GM23248 (cell line): ENCODE results near the gene TMEM117. TPM values are rescaled to one million over a fixed set of nuclear protein-coding genes. Genes with fewer than 3 reads are reported as not detected.

Source experiments
- DNase-seq: peaks from one replicate; pipeline ENCODE4 v3.0.0-alpha.2; 2015
- H2AFZ ChIP-seq: fragments of 200-600 bp; sonication (generic); 2 replicates; pipeline ENCODE4 v1.6.1; 2016; ENCODE audit warnings: antibody characterized with exemption
- H3F3A ChIP-seq: fragments of 200-600 bp; sonication (generic); 2 replicates; pipeline ENCODE4 v1.6.1; 2016; ENCODE audit warnings: mild to moderate bottlenecking, antibody characterized with exemption, mixed run types; ENCODE audit not compliant: insufficient read depth
- H3K27ac ChIP-seq: fragments of 200-600 bp; sonication (generic); 2 replicates; pipeline ENCODE4 v1.5.1; 2016; ENCODE audit warnings: mild to moderate bottlenecking
- H3K27me3 ChIP-seq: fragments of 200-600 bp; sonication (generic); replicated peaks from 2 replicates; pipeline ENCODE4 v1.6.1; 2016; ENCODE audit warnings: mild to moderate bottlenecking; ENCODE audit not compliant: insufficient read depth
- H3K36me3 ChIP-seq: fragments of 200-600 bp; sonication (generic); 2 replicates; pipeline ENCODE4 v1.6.1; 2016; ENCODE audit warnings: low read depth, mild to moderate bottlenecking
- H3K4me1 ChIP-seq: fragments of 200-600 bp; sonication (generic); 2 replicates; pipeline ENCODE4 v1.6.1; 2016; ENCODE audit warnings: mild to moderate bottlenecking; ENCODE audit not compliant: insufficient read depth
- H3K4me2 ChIP-seq: fragments of 200-600 bp; sonication (generic); one replicate; pipeline ENCODE4 v1.6.1; 2016; ENCODE audit warnings: mild to moderate bottlenecking; ENCODE audit not compliant: unreplicated experiment
- H3K4me3 ChIP-seq: fragments of 200-600 bp; sonication (generic); 2 replicates; pipeline ENCODE4 v1.5.1; 2016; ENCODE audit warnings: mild to moderate bottlenecking
- H3K79me2 ChIP-seq: fragments of 200-600 bp; sonication (generic); 2 replicates; pipeline ENCODE4 v1.6.1; 2016; ENCODE audit warnings: mild to moderate bottlenecking; ENCODE audit not compliant: insufficient read depth
- H3K9ac ChIP-seq: fragments of 200-600 bp; sonication (generic); 2 replicates; pipeline ENCODE4 v1.6.1; 2016; ENCODE audit warnings: mild to moderate bottlenecking
- H3K9me2 ChIP-seq: fragments of 200-600 bp; sonication (generic); 2 replicates; pipeline ENCODE4 v1.6.1; 2016; ENCODE audit warnings: mixed run types, mild to moderate bottlenecking, moderate library complexity; ENCODE audit not compliant: insufficient read depth
- H3K9me3 ChIP-seq: fragments of 200-600 bp; sonication (generic); one replicate; pipeline ENCODE4 v1.6.1; 2017; ENCODE audit warnings: low read depth
- H4K20me1 ChIP-seq: fragments of 200-600 bp; sonication (generic); 2 replicates; pipeline ENCODE4 v1.6.0; 2016; ENCODE audit not compliant: insufficient read depth
- EZH2 ChIP-seq: fragments of 200-600 bp; sonication (generic); IDR thresholded peaks from 2 replicates; pipeline ENCODE4 v1.6.1; 2018; ENCODE audit warnings: antibody characterized with exemption, mild to moderate bottlenecking; ENCODE audit not compliant: insufficient read depth, poor library complexity, severe bottlenecking
- EZH2phosphoT487 ChIP-seq: fragments of 200-600 bp; sonication (generic); IDR thresholded peaks from 2 replicates; pipeline ENCODE4 v1.6.1; 2018; ENCODE audit warnings: antibody characterized with exemption, moderate library complexity, mild to moderate bottlenecking, low read depth; ENCODE audit not compliant: insufficient read depth
- WGBS, 2 experiments: methylation state at CpG; one replicate each; pipeline ENCODE4 v1.1.6; 2015 to 2017; ENCODE audit warnings: low lambda C conversion rate in 2 of 2, low coverage in 1 of 2; ENCODE audit errors: missing lambda C conversion rate in 2 of 2; 5-methylcytosine and 5-hydroxymethylcytosine counted together
- in situ Hi-C: fragments of 300-500 bp; cut with MboI; formaldehyde crosslinking; loops from 2 replicates; pipeline ENCODE4 v1.15.0; 2020
- polyA plus RNA-seq: library from polyadenylated mRNA; unstranded; fragments of >200 nt; fragmentation: Nextera tagmentation; extraction: Ambion mirVana; gene quantifications from 2 replicates; pipeline ENCODE4 v1.2.1, GENCODE V29; 2016
- total RNA-seq: library from RNA; depleted of rRNA; stranded (reverse); fragments of >200 nt; shearing (Covaris generic); gene quantifications from 2 replicates; pipeline ENCODE4 v1.2.3, GENCODE V29; 2014

Gene TMEM117
- total and polyA plus RNA-seq, 2 experiments from 2014 or later: 12.1 to 19.1 TPM

DNA sequence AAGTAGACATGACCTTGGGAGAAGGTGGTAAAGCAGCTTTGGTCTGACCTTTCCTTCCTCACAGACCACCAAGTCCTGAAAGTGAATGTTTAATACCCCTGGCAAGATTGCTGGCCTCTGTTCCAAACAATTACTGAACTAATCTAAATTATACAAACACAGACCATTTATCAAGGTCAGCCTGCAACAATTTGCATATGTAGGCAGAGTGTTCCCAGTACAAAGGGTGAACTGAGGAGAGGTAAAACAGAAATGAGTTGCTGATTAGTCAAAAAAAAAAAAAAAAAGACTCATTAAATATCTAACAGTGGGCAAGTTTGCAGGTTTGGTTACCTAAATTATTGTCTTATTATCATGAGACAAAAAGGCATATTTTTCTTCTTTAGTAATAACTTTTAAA lies 506.5 kb downstream of the TMEM117 start:
- Histone ChIP-seq H3K4me1 (no peaks in the 10 kb centered on the region), H2AFZ (no peak overlapping the region), H3K9me2 (no peaks in the 10 kb centered on the region), H3K79me2 (no peaks in the 10 kb centered on the region), H3K4me2 (no peak overlapping the region), H3K36me3 (no peaks in the 10 kb centered on the region), H3K9ac (no peak overlapping the region), H3K9me3 (no peaks in the 10 kb centered on the region), H3K27ac (no peak overlapping the region), H3F3A (no peaks in the 10 kb centered on the region), H3K4me3 (no peak overlapping the region), H3K27me3 (no peaks in the 10 kb centered on the region), H4K20me1 (no peaks in the 10 kb centered on the region)
- DNase-seq: no peak
- in situ Hi-C loops: no loop called here
- TF ChIP-seq EZH2 (no peak), EZH2phosphoT487 (no peak)

DNA sequence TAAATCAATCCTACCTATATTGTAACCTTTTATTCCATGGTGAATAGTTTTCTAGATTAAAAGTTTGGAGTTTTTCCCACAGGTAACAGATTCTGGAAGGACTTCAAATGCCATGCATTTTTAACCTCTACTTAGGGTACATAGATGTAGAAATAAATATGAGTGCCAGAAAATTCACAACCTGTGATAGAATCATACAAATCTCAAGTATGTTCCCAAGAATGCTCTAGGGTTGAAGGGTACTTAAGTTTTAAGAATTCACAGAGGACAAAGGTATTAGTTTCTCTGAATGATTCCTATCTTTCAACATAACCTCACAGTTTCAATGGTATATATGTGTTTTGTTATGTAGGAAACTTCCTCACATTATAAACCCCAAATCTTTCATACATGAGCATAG lies 511.3 kb downstream of the TMEM117 start:
- H3K9ac ChIP-seq: no peak overlapping the region
- no peaks in the 10 kb centered on the region for H3K9me3 ChIP-seq
- no peaks in the 10 kb centered on the region for H3K27me3 ChIP-seq
- no peaks in the 10 kb centered on the region for H3K36me3 ChIP-seq
- no peaks in the 10 kb centered on the region for H3K9me2 ChIP-seq
- in situ Hi-C loops: no loop called here
- DNase-seq: no peak
- H3K4me3 ChIP-seq: no peak overlapping the region
- no peaks in the 10 kb centered on the region for H3F3A ChIP-seq
- no peak overlapping the region for H2AFZ ChIP-seq
- H3K4me1 ChIP-seq: no peaks in the 10 kb centered on the region
- no peaks in the 10 kb centered on the region for H4K20me1 ChIP-seq
- no peaks in the 10 kb centered on the region for H3K79me2 ChIP-seq
- no peak overlapping the region for H3K4me2 ChIP-seq
- H3K27ac ChIP-seq: no peak overlapping the region
- TF ChIP-seq EZH2: no peak
- TF ChIP-seq EZH2phosphoT487: no peak

DNA sequence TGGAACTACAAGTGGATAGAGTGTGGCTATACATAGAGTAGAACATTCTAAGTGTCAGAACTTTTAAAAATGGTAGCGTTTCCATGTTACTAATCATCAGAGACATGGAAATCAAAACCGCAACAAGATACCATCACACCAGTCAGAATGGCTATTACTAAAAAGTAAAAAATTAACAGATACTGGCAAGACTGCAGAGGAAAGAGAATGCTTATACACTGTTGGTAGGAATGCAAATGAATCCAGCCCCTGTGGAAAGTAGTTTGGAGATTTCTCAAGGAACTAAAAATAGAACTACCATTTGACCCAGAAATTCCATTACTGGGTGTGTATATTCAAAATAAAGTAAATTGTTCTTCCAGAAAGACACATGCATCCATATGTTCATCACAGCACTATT lies 521.6 kb downstream of the TMEM117 start:
- 82 to 87% methylated on average over 2 of the region's 2 CpGs for WGBS, 2 experiments
- Histone ChIP-seq H3K27ac (no peak overlapping the region), H3K27me3 (no peaks in the 10 kb centered on the region), H3K36me3 (no peaks in the 10 kb centered on the region), H4K20me1 (no peaks in the 10 kb centered on the region), H3K9me3 (no peaks in the 10 kb centered on the region), H3K4me2 (no peak overlapping the region), H3K79me2 (no peaks in the 10 kb centered on the region), H3F3A (no peaks in the 10 kb centered on the region), H2AFZ (no peak overlapping the region), H3K4me1 (no peaks in the 10 kb centered on the region), H3K9ac (no peak overlapping the region), H3K9me2 (peaks cover 6% of the 10 kb centered on the region; the same call in 1 of the 2 replicates), H3K4me3 (no peak overlapping the region)
- DNase-seq: no peak
- in situ Hi-C loops: no loop called here
- TF ChIP-seq EZH2phosphoT487: no peak

DNA sequence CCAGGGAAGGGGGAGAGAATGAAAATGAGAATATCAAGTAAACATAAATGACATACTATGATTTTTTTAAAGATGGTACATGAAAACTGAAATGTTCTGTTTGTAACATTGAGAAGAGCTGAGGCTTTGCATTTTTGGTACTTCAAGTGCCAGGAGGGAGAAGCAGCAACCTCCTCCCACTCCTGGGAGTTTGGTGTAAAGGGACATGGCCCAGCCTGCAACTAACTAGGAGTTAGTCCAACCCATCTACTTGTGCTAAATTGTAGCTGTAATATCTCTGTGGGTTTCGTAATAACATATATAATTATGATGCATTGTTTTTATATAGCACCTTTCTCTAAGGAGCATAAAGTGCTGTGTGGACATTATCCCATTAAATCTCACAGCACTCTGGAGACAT lies 522.8 kb downstream of the TMEM117 start:
- H3K27ac ChIP-seq: no peak overlapping the region
- H3F3A ChIP-seq: no peaks in the 10 kb centered on the region
- in situ Hi-C loops: no loop called here
- H4K20me1 ChIP-seq: no peaks in the 10 kb centered on the region
- no peaks in the 10 kb centered on the region for H3K36me3 ChIP-seq
- TF ChIP-seq EZH2: no peak
- no peak for TF ChIP-seq EZH2phosphoT487
- no peaks in the 10 kb centered on the region for H3K9me3 ChIP-seq
- H3K4me2 ChIP-seq: no peak overlapping the region
- H3K9me2 ChIP-seq: peaks cover 6% of the 10 kb centered on the region; the same call in 1 of the 2 replicates
- 83 to 88% methylated on average over 1 of the region's 1 CpG for WGBS, 2 experiments
- H3K4me1 ChIP-seq: no peaks in the 10 kb centered on the region
- H3K4me3 ChIP-seq: no peak overlapping the region
- H3K79me2 ChIP-seq: no peaks in the 10 kb centered on the region
- DNase-seq: no peak
- H3K9ac ChIP-seq: no peak overlapping the region
- no peak overlapping the region for H2AFZ ChIP-seq
- H3K27me3 ChIP-seq: no peaks in the 10 kb centered on the region

GRCh38 chr12:44362947-44363346 lies 527.1 kb downstream of the TMEM117 start:
- no peak overlapping the region for H3K4me3 ChIP-seq
- DNase-seq: no peak
- peaks cover 6% of the 10 kb centered on the region; the same call in 1 of the 2 replicates for H3K9me2 ChIP-seq
- no peak overlapping the region for H3K4me2 ChIP-seq
- no peaks in the 10 kb centered on the region for H3K36me3 ChIP-seq
- H3K9ac ChIP-seq: no peak overlapping the region
- no peaks in the 10 kb centered on the region for H3K4me1 ChIP-seq
- H3K27ac ChIP-seq: no peak overlapping the region
- H3F3A ChIP-seq: no peaks in the 10 kb centered on the region
- no peak for TF ChIP-seq EZH2
- no peak for TF ChIP-seq EZH2phosphoT487
- H3K9me3 ChIP-seq: no peaks in the 10 kb centered on the region
- no peaks in the 10 kb centered on the region for H3K27me3 ChIP-seq
- no peaks in the 10 kb centered on the region for H3K79me2 ChIP-seq
- in situ Hi-C loops: no loop called here
- no peaks in the 10 kb centered on the region for H4K20me1 ChIP-seq
- WGBS, 2 experiments: 44 to 75% methylated on average over 2 of the region's 2 CpGs
- no peak overlapping the region for H2AFZ ChIP-seq
